Fibroblast of mammary gland (primary cell): ENCODE results near the gene NTS.

Experiments used
- DNase-seq: peaks from one replicate; pipeline ENCODE4 v3.0.0-alpha.2; 2010; ENCODE audit warnings: low read depth
- H3K4me3 ChIP-seq: 2 replicates; pipeline ENCODE4 v1.5.1; 2011; ENCODE audit warnings: low read depth, mild to moderate bottlenecking, low read length, moderate library complexity; ENCODE audit not compliant: control insufficient read depth
- CTCF ChIP-seq: conservative IDR thresholded peaks from 2 replicates; pipeline ENCODE4 v1.5.1; 2011; ENCODE audit warnings: low read depth, low read length, inconsistent platforms; ENCODE audit not compliant: control insufficient read depth, insufficient read depth

The NTS gene

GRCh38 chr12:85874031-85874461 lies at the start of gene NTS:
Gene NTS, plus strand, starts transcription at chr12:85874295. Its CDS starts 109 bp downstream, at chr12:85874404.
- TF ChIP-seq CTCF = no peak
- DNase-seq = no peak
- H3K4me3 ChIP-seq = no peak within 1 kb of the TSS

GRCh38 chr12:85825746-85826145 lies 48.3 kb upstream of the NTS start:
- no peak for TF ChIP-seq CTCF
- peak; percentile 15 for DNase-seq
- H3K4me3 ChIP-seq = no peak overlapping the region

- H3K4me3 ChIP-seq = no peak overlapping the region
- TF ChIP-seq CTCF = no peak
- DNase-seq = no peak
Observed at GRCh38 chr12:85828576-85828975, 45.5 kb upstream of the NTS start.

- no peak for TF ChIP-seq CTCF
- peak; percentile 66 for DNase-seq
- H3K4me3 ChIP-seq = no peak overlapping the region
Observed at GRCh38 chr12:85829391-85829790, 44.7 kb upstream of the NTS start.

GRCh38 chr12:85831327-85831990 lies 42.6 kb upstream of the NTS start:
- TF ChIP-seq CTCF = no peak
- peak; percentile 13 for DNase-seq
- no peak overlapping the region for H3K4me3 ChIP-seq

GRCh38 chr12:85833579-85833978 lies 40.5 kb upstream of the NTS start:
- DNase-seq = no peak
- TF ChIP-seq CTCF = no peak
- no peak overlapping the region for H3K4me3 ChIP-seq
